Measurements from ENCODE around the gene ZNF638.

- TF ChIP-seq YY1 (IDR thresholded peaks at IDR 0.05; ENCODE audit: insufficient read depth, insufficient read length) (no peak), SUZ12 (IDR thresholded peaks at IDR 0.05; ENCODE audit: extremely low read depth, insufficient read depth, insufficient read length) (no peak), ZNF274 (IDR thresholded peaks at IDR 0.05; ENCODE audit: low read depth, low read length) (no peak)
Observed at GRCh38 chr2:71422786-71423185, 91.2 kb downstream of the ZNF638 start.

All from NT2/D1 (cell line).